GM19452 (cell line): ENCODE measurements around the gene MMD2.

Source experiments
- ATAC-seq: cut with Tn5 transposase; IDR thresholded peaks from one replicate; pipeline ENCODE4 v1.9.1; 2021; ENCODE audit not compliant: unreplicated experiment

The MMD2 gene

DNA sequence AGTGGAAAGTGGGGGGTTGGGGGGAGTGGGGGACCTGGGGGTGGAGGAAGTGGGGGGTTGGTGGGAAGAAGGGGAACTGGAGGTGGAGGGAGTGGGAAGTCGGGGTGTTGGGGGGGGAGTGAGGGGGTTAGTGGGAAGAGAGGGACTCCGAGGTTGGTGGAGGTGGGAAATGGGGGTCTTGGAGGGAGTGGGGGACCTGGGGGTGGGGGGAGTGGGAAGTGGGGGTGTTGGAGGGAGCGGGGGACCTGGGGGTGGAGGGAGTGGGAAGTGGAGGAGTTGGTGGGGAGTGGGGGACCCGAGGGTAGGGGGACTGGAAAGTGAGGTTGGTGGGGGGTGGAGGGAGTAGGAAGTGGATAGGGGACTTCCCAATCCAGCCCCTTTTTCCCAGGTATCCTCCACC, 906 bp upstream of the MMD2 start:
- no peak for ATAC-seq

DNA sequence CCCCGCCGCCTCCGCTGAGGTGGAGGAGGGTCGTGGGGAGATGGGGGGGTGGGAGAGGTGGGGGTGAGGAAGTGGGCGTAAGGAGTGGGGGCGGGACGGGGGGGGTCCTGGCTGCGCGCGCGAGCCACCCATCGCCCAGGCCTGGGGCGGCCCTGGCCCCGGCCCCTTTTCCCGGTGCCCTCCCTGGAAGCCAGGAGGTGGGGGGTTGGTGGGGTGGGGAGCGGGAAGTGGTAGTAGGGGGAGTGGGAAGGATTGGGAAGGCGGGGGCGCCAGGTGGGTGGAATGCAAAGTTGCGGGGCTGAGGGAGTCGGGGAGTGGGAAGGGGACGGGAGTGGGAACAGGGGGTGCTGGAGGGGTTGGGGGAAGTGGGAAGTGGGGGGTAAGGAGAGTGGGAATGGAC, 319 bp upstream of the MMD2 start:
- no peak for ATAC-seq

DNA sequence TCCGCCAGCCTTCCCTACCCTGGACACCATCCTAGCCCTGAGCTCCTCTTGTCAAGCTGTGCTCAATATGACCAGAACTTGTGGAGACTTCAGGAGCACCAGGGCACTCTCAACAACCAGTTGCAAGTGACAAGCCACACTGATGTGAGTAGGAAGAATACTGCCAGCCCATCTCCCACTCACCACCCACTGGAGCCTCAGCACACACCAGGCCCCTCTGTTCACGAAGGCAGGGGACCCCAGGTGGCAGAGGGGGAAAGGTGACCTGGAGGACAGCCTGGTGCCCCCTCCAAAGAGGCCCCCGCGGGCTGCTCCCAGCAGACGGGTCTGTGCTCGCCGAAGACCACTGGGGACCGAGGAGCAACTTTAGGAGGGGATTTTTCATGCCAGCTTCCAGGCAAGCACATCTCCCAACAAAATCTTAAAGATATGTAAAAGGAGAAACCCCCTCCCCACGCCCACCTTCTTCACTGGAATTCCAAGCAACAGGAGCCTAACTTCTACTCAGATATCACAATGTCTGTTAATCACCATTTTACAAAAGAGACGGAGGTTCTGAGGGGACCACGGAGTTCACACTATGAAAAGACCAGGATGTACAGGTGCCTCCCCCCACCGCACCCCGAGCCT, 1.0 kb downstream of the MMD2 start:
- ATAC-seq, result no peak

- no peak for ATAC-seq
Measured at GRCh38 chr7:4951903-4952636, 6.9 kb downstream of the MMD2 start.

GRCh38 chr7:4951304-4951703, 7.7 kb downstream of the MMD2 start:
- ATAC-seq, result no peak

DNA sequence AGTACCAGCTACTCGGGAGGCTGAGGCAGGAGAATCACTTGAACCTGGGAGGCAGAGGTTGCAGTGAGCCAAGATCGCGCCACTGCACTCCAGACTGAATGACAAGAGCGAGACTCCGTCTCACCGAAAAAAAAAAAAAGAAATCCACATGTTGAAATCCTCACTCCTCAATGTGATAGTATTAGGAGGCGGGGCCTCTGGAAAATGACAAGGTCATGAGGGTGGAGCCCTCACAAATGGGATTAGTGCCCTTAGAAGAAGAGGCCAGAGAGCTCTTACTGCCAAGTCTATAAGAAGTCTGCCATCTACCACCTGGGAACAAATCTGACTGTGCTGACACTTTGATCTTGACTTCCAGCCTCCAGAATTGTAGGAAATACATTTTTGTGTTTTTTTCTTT, 10.6 kb downstream of the MMD2 start:
- no peak for ATAC-seq

DNA sequence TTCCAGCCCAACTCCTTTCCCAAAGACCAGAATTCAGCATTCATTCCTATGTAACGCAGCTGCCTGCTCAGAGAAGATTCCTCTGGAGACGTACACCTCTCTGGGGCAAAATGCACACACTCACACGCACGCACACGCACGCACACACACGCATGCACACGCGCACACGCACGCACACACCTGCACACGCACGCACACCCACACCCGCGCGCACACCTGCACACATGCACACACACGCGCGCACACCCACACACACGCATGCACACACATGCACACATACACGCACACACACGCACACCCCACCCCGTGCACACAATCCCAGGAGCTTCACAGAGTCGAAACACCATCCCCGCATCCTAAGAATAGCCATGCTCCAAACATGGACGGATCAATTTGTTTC, 13.0 kb downstream of the MMD2 start:
- ATAC-seq, result no peak

GRCh38 chr7:4944939-4945338, 14.0 kb downstream of the MMD2 start:
- ATAC-seq, result no peak

DNA sequence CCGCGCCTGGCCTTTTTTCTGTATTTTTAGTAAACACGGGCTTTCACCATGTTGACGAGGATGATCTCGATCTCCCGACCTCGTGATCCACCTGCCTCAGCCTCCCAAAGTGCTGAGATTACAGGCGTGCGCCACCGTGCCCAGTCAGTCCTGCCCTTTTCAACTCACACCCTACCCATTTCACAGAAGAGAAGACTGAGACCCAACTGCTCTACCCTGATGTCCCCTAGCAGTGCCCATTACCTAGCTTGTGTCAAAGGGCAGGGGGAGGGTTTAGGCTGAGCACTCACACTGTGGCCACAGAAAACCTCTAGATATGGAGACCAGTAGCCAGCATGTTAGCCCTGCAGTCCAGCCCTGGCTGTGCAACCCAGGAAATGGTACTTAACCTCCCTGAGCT, 15.7 kb downstream of the MMD2 start:
- no peak for ATAC-seq

GRCh38 chr7:4939971-4940728, 18.8 kb downstream of the MMD2 start:
- no peak for ATAC-seq

DNA sequence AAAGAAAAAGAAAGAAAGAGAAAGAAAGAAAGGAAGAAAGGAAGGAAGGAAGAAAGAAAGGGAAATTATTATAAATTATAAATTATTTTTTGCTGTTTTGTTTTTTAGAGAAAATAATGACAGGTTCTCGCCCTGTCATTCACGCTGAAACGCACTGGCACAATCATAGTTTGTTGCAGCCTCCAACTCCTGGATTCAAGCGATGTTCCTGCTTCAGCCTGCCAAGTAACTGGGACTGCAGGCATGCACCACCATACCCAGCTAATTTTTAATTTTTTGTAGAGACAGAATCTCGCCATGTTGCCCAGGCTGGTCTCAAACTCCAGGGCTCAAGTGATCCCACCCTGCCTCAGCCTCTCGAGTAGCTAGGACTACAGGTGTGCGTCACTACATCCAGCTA, 21.6 kb downstream of the MMD2 start:
- no peak for ATAC-seq

DNA sequence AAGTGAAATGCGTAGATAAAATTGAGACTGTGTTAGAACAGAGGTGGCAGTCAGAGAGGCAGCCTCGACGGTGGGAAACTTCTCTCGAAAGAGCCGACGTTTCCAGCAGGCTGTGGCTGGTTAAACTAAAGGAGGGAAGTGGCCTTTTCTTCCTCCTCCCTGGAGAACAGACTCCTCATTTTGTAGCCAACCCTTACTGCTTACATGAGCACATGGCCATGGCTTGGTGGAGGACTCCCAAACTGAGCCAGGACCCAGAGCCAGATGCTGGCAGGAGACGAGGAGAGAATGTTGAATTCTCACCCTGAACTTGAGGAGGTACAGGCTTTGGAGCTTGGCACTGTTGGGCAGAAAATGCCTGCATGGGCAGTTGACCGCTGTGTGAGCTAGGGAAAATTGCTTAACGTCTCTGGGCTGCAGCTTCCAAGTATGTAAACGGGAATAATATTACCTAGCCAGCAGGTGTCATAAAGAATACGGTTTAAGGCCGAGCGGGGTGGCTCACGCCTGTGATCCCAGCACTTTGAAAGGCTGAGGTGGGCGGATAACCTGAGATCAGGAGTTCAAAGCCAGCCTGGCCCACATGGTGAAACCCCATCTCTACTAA, 24.5 kb downstream of the MMD2 start:
- no peak for ATAC-seq

DNA sequence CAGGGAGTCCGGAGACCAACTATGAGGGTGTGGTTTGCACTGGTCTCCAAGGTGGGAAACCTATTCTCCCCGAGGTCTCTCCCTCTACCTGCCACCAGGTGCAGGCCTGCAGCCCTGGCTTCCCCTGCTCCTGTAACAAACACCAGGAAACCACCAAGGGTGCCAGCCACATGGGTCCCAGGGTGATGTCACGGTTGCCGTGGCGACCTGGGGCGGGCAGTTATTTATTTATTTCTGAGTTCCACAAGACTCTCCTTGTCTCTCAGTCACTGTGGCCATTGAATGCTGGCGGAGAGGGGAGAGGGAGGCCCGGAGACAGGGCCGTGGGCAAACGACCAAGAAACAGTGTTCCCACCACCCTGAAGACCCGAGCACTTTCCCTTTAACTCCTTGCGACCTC, 27.0 kb downstream of the MMD2 start:
- no peak for ATAC-seq

DNA sequence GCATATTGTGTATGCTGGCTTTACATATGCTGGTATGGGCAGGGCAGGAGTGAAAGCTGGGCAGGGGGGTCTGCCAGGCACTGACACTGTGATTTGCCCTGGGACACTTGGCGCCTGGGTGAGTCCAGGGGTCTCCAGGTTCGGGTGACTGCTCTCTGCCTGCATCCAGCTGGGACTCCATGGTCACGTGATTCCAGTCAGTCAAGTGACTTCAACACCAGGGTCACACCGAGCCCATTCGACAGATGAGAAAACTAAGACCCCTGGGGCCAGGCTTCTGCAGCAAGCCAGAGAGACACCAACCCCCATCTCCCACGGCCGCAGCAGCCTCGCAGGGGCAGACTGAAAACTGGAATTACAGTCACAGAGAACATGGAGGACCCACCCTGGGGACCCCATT, 30.0 kb downstream of the MMD2 start:
- no peak for ATAC-seq

DNA sequence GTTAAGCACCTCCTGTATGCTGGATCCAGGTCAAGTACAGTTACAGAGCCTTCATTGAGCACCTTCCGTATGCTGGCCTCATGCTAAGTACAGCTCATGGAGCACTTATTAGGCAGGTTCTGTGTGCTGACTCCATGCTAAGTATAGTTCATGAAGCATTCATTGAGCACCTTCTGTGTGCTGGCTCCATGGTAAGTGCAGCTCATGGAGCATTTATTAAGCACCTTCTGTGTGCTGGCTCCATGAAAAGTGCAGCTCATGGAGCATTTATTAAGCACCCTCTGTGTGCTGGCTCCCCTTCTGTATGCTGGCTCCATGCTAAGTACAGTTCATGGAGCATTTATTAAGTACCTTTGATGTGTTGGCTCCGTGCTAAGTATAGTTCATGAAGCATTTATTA, 30.5 kb downstream of the MMD2 start:
- no peak for ATAC-seq

DNA sequence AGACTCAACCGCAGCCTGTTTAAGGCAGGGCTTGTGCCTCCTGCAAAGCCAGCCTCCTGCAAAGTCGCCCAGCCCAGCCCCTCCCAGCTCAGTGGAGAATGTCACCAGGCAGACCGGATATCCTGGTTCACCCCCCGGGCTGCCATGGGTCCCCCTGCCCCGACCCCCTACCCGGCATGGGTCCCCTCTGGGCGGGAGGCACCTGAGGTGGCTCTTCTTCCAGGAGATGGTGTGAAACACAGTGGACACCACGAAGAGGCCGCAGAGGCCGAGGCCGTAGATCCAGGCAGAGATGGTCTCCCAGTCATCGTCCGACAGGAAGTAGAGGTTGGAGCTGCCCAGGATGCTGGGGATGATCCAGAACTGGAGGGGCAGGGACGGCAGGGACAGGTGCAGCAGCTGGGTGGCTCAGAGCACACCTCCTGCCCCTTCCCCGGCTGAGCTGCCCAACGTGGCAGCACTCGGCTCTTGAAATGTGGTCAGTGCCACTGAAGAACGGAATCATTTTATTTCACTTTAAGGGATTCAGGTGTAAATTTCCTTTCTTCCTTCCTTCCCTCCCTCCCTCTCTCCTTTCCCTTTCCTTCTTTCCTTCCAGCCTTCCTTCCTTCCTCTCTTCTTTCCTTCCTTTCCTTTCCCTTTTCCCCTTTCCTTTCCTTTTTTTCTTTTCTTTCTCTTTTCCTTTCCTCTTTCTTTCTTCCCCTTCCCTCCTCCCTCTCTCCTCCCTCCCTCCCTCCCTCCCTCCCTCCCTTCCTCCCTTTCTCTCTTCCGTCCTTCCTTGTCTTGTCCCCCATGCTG, 38.8 kb downstream of the MMD2 start:
- ATAC-seq, result no peak

GRCh38 chr7:4916113-4916512, 42.9 kb downstream of the MMD2 start:
- ATAC-seq, result no peak

DNA sequence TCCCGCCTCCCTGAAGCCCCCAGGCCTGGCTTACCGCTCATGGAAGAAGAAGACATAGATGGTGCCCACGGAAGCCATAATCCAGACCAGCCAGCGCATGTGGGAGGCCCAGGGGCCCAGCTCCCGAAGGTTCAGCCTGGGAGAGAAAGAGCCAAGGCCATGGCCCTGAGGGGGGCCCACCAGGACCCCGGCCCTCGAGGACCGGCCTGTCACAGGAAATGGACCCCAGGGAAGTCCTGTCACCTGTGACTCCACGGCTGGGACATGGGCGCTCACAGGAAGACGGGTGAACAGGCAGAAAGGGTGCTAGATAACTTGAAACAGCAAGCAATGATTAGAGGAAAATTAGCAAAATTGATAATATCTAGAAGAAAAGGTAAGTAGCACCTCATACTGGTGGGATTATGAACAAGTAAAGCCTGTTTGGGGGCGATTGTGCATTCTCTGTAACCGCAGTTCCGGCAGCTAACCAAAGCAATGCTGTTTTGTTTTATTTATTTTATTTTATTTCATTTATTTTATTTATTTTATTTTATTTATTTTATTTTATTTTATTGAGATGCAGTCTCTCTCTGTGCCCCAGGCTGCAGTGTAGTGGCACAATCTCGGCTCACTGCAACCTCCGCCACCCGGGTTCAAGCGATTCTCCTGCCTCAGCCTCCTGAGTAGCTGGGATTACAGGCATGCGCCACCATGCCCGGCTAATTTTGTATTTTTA, 47.7 kb downstream of the MMD2 start:
- ATAC-seq, result no peak

DNA sequence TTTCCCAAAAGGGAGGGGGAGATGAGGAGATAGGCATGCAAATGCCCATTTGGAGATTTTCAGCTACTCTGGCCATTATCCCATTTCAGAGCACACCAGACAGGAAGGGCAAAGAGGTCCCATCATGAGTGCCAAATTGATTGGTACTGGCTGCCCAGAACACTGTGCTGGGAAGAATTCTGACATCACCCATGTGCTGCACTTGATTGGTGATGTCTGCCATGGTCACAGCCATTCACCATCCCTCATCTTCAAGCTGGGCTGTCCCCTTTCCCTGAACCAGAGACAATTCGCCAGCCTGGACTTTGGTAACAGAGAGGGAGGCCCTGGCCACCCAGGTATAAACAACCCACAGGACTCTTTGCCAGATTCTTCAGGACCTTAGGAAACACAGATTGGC, 52.3 kb downstream of the MMD2 start:
- no peak for ATAC-seq

DNA sequence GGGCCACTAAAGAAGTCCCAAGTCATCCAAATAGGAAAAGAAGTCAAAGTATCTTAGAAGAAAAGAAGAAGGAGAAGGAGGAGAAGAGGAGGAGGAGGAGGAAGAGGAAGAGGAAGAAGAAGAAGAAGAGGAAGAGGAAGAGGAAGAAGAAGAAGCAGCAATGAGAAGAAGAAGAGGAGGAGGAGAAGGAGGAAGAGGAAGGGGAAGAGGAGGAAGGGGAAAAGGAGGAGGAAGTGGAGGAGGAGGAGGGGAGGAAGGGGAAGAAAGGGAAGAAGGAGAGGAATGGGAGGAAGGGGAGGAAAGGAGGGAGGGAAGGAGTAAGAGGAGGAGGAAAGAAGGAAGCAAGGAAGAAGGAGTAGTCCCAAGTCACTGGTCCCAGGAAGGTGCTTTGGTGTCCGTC, 53.8 kb downstream of the MMD2 start:
- no peak for ATAC-seq
